ENCODE data around the gene AHNAK.

AHNAK gene

DNA sequence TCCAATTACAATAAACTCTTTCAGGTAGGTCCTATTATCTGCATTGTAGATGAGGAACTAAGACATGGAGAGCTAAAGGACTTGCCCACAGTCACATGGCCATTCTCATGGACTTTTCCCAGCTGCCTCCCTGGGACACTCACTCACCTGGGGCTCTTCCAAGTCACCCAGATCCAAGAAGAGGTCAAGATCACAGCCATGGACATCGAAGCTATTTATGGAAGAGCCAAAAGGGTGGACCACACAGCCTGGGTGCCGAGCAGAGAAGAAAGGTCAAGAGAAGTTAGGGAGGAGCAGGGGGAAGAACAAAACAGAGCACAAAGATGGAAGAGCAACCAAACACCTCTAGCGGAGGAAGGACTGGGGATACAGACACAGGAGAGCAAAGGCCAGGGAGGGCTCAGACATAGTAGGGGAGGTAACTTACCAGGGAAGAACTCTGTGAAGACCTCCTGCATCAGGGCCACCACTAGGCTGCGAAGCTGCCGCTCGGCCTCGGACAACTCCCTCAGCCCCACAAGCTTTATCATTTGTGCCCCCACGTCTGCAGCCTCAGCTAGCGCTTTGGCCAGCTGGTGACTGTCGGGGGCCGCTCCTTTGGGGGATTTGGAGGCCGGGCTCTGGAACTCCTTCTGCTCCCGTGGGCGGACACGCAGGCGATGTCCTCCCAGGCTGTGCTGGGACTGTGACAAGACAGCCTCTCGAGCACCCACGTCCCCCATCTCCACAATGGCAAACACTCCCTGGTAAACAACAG, 34.5 kb upstream of the AHNAK start:
- TF ChIP-seq, protein P1, sequence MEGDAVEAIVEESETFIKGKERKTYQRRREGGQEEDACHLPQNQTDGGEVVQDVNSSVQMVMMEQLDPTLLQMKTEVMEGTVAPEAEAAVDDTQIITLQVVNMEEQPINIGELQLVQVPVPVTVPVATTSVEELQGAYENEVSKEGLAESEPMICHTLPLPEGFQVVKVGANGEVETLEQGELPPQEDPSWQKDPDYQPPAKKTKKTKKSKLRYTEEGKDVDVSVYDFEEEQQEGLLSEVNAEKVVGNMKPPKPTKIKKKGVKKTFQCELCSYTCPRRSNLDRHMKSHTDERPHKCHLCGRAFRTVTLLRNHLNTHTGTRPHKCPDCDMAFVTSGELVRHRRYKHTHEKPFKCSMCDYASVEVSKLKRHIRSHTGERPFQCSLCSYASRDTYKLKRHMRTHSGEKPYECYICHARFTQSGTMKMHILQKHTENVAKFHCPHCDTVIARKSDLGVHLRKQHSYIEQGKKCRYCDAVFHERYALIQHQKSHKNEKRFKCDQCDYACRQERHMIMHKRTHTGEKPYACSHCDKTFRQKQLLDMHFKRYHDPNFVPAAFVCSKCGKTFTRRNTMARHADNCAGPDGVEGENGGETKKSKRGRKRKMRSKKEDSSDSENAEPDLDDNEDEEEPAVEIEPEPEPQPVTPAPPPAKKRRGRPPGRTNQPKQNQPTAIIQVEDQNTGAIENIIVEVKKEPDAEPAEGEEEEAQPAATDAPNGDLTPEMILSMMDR (conservative IDR thresholded peaks at IDR 0.05; ENCODE audit: low read depth, low read length), result no peak
- no peak overlapping the region for H2AFZ ChIP-seq (ENCODE audit: low read depth)
- H3K4me3 ChIP-seq (IDR thresholded peaks at IDR 0.05; ENCODE audit: insufficient read depth, low read depth, low read length), result no peak overlapping the region
- H3K79me2 ChIP-seq (ENCODE audit: insufficient read depth, low read depth), result no peaks in the 10 kb centered on the region
- no peaks in the 10 kb centered on the region for H3K36me3 ChIP-seq (ENCODE audit: insufficient read depth)
- no peak overlapping the region for H3K9ac ChIP-seq
- H4K20me1 ChIP-seq (ENCODE audit: insufficient read depth), result no peaks in the 10 kb centered on the region
- no peaks in the 10 kb centered on the region for H3K27me3 ChIP-seq (ENCODE audit: insufficient read depth, low read depth)
- no peak overlapping the region for H3K4me2 ChIP-seq
- H3K4me1 ChIP-seq (ENCODE audit: low read depth, poor library complexity, severe bottlenecking), result no peaks in the 10 kb centered on the region
- no peak overlapping the region for H3K27ac ChIP-seq

DNA sequence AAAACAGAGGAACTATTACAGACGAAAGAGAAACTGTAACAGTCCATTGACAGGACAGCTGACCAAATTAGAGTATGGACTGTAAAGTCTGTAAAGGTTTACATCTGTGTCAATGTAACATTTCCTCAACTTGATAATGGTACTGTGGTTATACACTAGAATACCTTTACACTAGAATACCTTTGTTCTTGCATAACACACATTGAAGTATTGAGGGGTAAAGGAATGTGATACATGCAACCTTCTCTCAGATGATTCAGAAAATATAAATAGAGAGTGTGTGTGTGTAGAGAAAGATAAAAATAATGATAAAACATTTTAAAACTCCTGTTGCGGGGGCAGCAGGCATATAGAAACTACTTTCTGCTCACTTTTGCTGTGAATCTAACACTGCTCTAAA, 32.6 kb upstream of the AHNAK start:
- no peak overlapping the region for H2AFZ ChIP-seq (ENCODE audit: low read depth)
- no peak overlapping the region for H3K4me2 ChIP-seq
- no peak overlapping the region for H3K9ac ChIP-seq
- H3K4me3 ChIP-seq (IDR thresholded peaks at IDR 0.05; ENCODE audit: insufficient read depth, low read depth, low read length), result no peak overlapping the region
- TF ChIP-seq, protein P1 (conservative IDR thresholded peaks at IDR 0.05; ENCODE audit: low read depth, low read length), result no peak
- H4K20me1 ChIP-seq (ENCODE audit: insufficient read depth), result no peaks in the 10 kb centered on the region
- H3K36me3 ChIP-seq (ENCODE audit: insufficient read depth), result 0 out of 2 replicates have a peak, but pooled peaks cover 4% of the 10 kb centered on the region
- no peaks in the 10 kb centered on the region for H3K27me3 ChIP-seq (ENCODE audit: insufficient read depth, low read depth)
- no peak overlapping the region for H3K27ac ChIP-seq
- H3K79me2 ChIP-seq (ENCODE audit: insufficient read depth, low read depth), result no peaks in the 10 kb centered on the region
- peaks cover 6% of the 10 kb centered on the region for H3K4me1 ChIP-seq (ENCODE audit: low read depth, poor library complexity, severe bottlenecking)

DNA sequence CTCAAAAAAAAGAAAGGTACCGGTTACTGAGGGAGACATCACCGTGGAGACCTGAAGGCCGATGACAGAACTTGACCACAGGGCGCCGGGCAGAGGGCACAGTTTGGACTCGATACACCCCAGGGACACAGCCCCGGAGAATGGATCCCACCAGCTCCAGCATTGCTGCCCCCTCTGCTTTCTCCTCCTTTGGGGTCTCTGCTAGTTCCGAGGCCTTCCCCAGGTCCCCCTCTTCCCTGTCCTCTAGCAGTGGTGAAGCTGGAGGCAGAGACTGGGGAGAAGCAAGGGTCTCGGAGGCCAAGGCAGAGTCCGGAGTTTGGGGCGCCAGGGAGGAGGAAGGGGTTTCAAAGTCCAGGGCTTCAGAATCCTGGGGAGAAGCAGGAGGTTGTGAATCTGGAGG, 31.9 kb upstream of the AHNAK start:
- H4K20me1 ChIP-seq (ENCODE audit: insufficient read depth), result no peaks in the 10 kb centered on the region
- H3K36me3 ChIP-seq (ENCODE audit: insufficient read depth), result 0 out of 2 replicates have a peak, but pooled peaks cover 4% of the 10 kb centered on the region
- H3K79me2 ChIP-seq (ENCODE audit: insufficient read depth, low read depth), result peaks cover 1% of the 10 kb centered on the region; the same call in 1 of the 2 replicates
- no peak overlapping the region for H2AFZ ChIP-seq (ENCODE audit: low read depth)
- TF ChIP-seq, protein P1 (conservative IDR thresholded peaks at IDR 0.05; ENCODE audit: low read depth, low read length), result no peak
- no peaks in the 10 kb centered on the region for H3K27me3 ChIP-seq (ENCODE audit: insufficient read depth, low read depth)
- H3K4me1 ChIP-seq (ENCODE audit: low read depth, poor library complexity, severe bottlenecking), result peaks cover 7% of the 10 kb centered on the region
- no peak overlapping the region for H3K4me3 ChIP-seq (IDR thresholded peaks at IDR 0.05; ENCODE audit: insufficient read depth, low read depth, low read length)
- no peak overlapping the region for H3K27ac ChIP-seq
- H3K4me2 ChIP-seq, result no peak overlapping the region
- no peak overlapping the region for H3K9ac ChIP-seq

DNA sequence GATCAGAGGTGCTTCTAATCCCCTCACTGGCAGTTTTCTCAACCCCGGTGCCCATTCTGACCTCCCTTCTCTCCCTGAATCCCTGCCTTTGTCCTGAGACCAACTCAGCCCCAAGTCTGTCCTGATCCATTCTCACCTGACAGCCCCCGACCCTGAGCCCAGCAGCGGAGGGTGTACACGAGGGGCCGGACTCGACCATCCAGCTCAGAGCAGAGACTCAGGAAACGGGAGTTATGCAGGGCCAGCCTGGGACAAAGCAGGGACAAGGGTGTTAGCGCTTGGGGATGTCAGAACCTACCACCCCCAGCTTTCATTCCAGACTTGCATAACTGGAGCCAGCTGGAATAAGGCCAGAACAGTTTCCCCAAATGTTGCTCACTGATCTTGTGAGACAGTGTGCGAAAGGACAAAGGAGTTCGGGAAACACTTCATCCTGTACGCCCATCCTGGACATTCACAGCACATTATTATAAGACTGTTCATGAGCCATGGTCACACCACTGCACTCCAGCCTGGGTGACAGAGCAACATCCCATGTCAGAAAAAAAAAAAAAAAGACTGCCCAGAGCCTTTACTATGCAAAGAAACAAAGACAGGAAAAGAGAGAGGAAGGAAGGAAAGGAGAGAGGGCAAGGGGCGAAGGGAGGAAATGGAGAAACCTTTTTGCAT, 30.6 kb upstream of the AHNAK start:
- H3K79me2 ChIP-seq (ENCODE audit: insufficient read depth, low read depth), result peaks cover 15% of the 10 kb centered on the region
- H3K27ac ChIP-seq, result no peak overlapping the region
- H4K20me1 ChIP-seq (ENCODE audit: insufficient read depth), result no peaks in the 10 kb centered on the region
- TF ChIP-seq, protein P1 (conservative IDR thresholded peaks at IDR 0.05; ENCODE audit: low read depth, low read length), result no peak
- no peak overlapping the region for H3K4me3 ChIP-seq (IDR thresholded peaks at IDR 0.05; ENCODE audit: insufficient read depth, low read depth, low read length)
- H3K27me3 ChIP-seq (ENCODE audit: insufficient read depth, low read depth), result no peaks in the 10 kb centered on the region
- H2AFZ ChIP-seq (ENCODE audit: low read depth), result no peak overlapping the region
- no peak overlapping the region for H3K4me2 ChIP-seq
- no peak overlapping the region for H3K9ac ChIP-seq
- peaks cover 13% of the 10 kb centered on the region for H3K4me1 ChIP-seq (ENCODE audit: low read depth, poor library complexity, severe bottlenecking)
- peaks cover 4% of the 10 kb centered on the region; the same call in 1 of the 2 replicates for H3K36me3 ChIP-seq (ENCODE audit: insufficient read depth)
